EH (cell line): ENCODE measurements around the gene NANOS3.
"Not testable (repeated sequence)": the region's sequence is repeated elsewhere in the genome, so short reads cannot be mapped to it uniquely, and the experiment has no call there.

Experiments
- DNase-seq: peaks from one replicate; pipeline ENCODE4 v3.0.0-alpha.2; 2015; ENCODE audit warnings: low read depth

Gene NANOS3

DNA sequence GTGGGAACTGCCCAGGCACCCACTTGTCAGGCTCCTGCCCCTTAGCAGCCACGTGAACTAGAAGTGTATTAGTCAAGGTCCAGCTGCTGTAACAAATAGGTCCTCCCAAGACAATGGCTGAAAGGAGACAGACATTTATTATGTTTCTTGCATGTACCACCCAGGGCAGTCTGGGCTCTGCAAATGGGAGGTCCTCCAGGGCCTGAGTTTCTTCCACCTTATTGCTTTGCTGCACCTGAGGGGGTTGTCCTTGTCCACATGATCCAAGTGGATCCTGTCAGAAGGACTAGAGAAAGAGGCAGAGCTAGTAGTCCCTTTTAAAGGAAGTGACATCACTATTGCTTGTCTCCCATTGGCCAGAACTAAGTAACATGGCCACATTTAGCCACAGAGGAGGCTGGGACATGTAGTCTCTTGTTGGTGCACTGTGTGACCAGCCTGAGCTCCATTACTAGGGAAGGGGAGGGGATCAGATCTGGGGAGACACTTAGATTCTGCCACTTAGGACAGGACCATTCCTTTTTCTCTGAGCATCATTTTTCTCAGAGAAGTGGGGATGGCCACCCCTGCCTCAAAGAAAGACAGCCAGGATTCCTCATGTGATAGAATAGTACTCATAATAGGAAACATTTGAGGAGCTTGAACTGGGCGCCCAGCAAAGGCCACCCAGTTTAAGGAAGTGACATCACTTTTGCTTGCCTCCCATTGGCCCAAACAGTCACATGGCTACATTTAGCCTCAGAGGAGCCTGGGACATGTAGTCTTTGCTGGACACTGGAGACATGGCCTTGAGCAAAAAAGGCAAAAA lies 44.2 kb downstream of the NANOS3 start:
- peak; percentile 77 for DNase-seq

DNA sequence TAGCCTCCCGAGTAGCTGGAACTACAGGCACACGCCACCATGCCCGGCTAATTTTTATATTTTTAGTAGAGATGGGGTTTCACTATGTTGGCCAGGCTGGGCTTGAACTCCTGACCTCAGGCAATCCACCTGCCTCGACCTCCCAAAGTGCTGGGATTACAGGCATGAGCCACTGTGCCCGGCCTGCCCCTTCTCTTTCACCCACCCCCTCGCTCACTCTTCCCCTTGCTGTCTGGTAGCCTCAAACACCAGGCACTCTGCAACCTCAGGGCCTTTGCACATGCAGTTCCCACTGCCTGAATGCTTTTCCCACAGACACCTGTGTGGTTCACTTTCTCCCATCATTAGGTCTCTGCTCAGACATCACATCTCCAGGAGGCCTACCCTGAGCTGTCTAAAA lies 45.2 kb downstream of the NANOS3 start:
- DNase-seq: not testable (repeated sequence)

DNA sequence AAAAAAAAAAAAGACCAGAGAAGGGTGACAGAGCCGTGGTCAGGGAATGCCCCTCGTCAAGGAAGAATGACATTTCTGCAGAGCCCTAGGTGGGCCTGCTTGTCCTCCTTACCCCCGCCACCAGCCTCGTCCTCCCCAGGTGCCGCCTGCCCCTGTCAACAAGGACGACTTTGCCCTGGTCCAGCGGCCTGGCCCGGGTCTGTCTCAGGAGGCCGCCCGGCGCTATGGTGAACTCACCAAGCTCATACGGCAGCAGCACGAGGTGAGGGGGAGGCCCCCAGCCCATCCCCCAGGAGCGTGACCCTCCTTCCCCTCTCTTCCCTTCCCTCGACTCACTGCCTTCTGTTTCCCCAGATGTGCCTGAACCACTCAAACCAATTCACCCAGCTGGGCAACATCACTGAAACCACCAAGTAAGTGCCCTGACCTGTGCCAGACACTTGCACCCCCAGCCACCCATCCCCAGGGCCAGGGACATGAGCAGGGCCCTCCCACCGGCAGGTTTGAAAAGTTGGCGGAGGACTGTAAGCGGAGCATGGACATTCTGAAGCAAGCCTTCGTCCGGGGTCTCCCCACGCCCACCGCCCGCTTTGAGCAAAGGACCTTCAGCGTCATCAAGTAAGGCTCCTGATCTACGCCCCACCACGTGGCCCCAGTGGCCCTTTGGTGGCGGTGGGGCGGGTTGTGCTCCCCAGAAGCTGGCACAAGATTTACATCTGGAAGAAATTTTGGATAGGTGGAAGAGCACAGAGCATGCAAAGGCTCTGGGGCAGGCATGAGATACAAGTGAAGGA lies 46.5 kb downstream of the NANOS3 start:
- no peak for DNase-seq

DNA sequence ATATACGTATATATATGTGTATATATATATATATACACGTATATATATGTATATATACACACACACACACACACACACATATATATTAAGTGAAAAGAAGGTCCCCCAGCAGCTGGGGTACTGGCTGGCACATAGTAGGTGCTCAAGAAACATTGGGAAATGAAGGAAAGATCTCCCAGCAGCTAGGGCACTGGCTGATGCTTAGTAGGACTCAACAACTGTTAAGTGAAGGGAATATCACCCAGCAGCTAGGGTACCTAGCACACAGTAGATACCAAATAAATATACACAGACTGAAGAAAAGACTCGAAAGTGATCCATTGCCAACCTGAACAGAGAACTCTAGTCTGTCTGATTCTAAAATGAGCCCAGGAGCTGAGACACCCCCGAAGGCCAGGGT lies 49.1 kb downstream of the NANOS3 start:
- DNase-seq: no peak

DNA sequence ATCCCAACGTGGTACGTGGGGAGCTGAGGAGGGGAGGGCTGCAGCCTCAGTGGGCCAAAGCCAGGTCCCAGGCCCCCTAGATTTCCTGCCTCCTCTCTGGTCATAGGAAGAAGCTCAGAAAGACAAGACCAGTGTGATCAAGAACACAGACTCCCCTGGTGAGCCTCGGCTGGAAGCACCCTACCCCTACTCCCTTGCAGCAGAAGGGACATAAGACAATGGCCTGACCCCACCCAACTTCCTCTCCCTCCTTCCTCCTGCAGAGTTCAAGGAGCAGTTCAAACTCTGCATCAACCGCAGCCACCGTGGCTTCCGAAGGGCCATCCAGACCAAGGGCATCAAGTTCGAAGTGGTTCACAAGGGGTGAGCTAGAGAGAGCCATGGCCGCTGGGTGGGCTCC lies 49.8 kb downstream of the NANOS3 start:
- DNase-seq: no peak

DNA sequence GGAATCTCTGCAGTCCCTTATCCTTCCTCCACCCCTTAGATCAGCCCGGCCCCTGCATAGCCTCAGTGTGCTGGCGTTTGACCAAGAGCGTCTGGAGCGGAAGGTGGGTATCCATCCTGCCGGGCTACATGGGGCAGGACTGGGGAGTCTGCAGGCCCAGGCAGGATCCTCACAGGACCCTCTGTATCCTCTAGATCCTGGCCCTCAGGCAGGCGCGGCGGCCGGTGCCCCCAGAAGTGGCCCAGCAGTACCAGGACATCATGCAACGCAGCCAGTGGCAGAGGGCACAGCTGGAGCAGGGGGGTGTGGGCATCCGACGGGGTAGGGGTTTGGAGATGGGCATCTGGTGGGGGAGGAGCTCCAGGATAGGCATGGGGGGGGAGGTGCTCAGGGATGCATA lies 52.4 kb downstream of the NANOS3 start:
- DNase-seq: no peak

DNA sequence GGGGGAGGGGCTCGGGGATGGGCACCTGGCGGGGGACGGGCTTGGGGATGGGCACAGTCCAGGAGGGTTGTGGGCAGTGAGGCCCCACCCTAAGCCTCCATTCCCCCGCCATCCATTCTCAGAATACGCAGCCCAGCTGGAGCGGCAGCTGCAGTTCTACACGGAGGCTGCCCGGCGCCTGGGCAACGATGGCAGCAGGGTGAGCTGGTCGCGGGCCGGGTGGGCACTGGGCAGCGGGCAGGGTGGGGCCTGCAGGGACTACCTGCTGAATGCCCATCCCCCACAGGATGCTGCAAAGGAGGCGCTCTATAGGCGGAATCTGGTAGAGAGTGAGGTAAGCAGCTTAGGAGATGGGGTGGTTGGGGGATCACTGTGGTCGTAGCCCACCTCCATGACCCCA lies 53.0 kb downstream of the NANOS3 start:
- DNase-seq: no peak
